DOHH2 (cell line): ENCODE results near the gene IQCC.

Experiments used
- H3F3A ChIP-seq: fragments of 200-600 bp; sonication (generic), shearing (Covaris generic); 2 replicates; pipeline ENCODE4 v1.6.0; 2016; ENCODE audit warnings: antibody characterized with exemption, mild to moderate bottlenecking; ENCODE audit not compliant: control insufficient read depth, insufficient read depth
- H3K27ac ChIP-seq: fragments of 200-600 bp; sonication (generic); 2 replicates; pipeline ENCODE4 v1.5.1; 2014; ENCODE audit warnings: low read depth, mild to moderate bottlenecking, low read length, moderate library complexity
- H3K27me3 ChIP-seq: fragments of 200-600 bp; sonication (generic); 2 replicates; pipeline ENCODE4 v1.6.1; 2014; ENCODE audit warnings: mild to moderate bottlenecking, low read length, mixed read lengths; ENCODE audit not compliant: control insufficient read depth
- H3K36me3 ChIP-seq: fragments of 200-600 bp; sonication (generic); 2 replicates; pipeline ENCODE4 v1.6.1; 2014; ENCODE audit warnings: mild to moderate bottlenecking, low read length, moderate library complexity, mixed read lengths; ENCODE audit not compliant: control insufficient read depth
- H3K4me1 ChIP-seq: fragments of 200-600 bp; sonication (generic); 2 replicates; pipeline ENCODE4 v1.6.1; 2014; ENCODE audit warnings: mild to moderate bottlenecking, low read length, mixed read lengths; ENCODE audit not compliant: control insufficient read depth
- H3K4me2 ChIP-seq: fragments of 200-600 bp; sonication (generic); 2 replicates; pipeline ENCODE4 v1.6.0; 2014; ENCODE audit warnings: mild to moderate bottlenecking, low read length, moderate library complexity
- H3K4me3 ChIP-seq: fragments of 200-600 bp; sonication (generic); 2 replicates; pipeline ENCODE4 v1.5.1; 2014; ENCODE audit warnings: mild to moderate bottlenecking, low read length, mixed read lengths
- H3K79me2 ChIP-seq: fragments of 200-600 bp; sonication (generic); 2 replicates; pipeline ENCODE4 v1.6.1; 2014; ENCODE audit warnings: mild to moderate bottlenecking, low read length, mixed read lengths; ENCODE audit not compliant: control insufficient read depth
- H3K9me2 ChIP-seq: fragments of 200-600 bp; sonication (generic); replicated peaks from 2 replicates; pipeline ENCODE4 v1.6.1; 2014; ENCODE audit warnings: mild to moderate bottlenecking, low read length, mixed read lengths; ENCODE audit not compliant: control insufficient read depth
- H3K9me3 ChIP-seq: fragments of 200-600 bp; sonication (generic); 2 replicates; pipeline ENCODE4 v1.6.1; 2014; ENCODE audit warnings: antibody characterized with exemption, low read length, mixed read lengths; ENCODE audit not compliant: control insufficient read depth, insufficient read depth
- H4K20me1 ChIP-seq: fragments of 200-600 bp; sonication (generic); 2 replicates; pipeline ENCODE4 v1.6.0; 2014; ENCODE audit warnings: low read depth, mild to moderate bottlenecking, antibody characterized with exemption, low read length, moderate library complexity; ENCODE audit not compliant: control insufficient read depth, insufficient read depth
- EZH2phosphoT487 ChIP-seq: fragments of 200-600 bp; sonication (generic); IDR thresholded peaks from 2 replicates; pipeline ENCODE4 v1.6.1; 2017; ENCODE audit warnings: borderline replicate concordance, mild to moderate bottlenecking, antibody characterized with exemption, low read length, moderate library complexity, mixed read lengths
- TF ChIP-seq, protein P1 (sequence below): fragments of 200-600 bp; sonication (generic); IDR thresholded peaks from one replicate; pipeline ENCODE4 v1.5.1; 2014; ENCODE audit warnings: antibody characterized with exemption, mild to moderate bottlenecking, low read depth, low read length; ENCODE audit not compliant: poor library complexity, severe bottlenecking

Gene IQCC

DNA sequence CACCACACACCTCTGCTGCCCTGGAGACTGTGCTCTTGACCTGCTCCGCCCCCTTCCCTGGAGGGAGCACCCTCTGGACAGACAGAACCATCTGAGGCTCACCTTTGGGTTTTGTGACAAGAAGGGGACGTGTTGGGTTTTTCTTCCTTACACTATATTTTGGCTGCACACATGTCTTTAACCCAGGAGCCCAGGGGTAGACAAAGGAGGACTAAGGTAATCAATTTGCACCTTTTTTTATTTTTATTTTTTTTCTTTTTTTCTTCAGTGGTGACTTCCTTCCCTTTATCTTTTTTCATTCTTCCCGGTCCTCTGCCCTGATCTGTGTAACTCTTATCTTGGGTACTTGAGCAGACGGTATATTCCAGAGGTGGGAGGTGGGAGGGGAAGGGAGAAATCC, 34.5 kb upstream of the IQCC start:
- Histone ChIP-seq H3K4me1 (no peaks in the 10 kb centered on the region), H3F3A (no peaks in the 10 kb centered on the region), H3K9me2 (no peaks in the 10 kb centered on the region), H3K27ac (no peak overlapping the region), H3K9me3 (no peaks in the 10 kb centered on the region), H3K36me3 (peaks cover 59% of the 10 kb centered on the region), H3K27me3 (no peaks in the 10 kb centered on the region), H3K4me2 (no peak overlapping the region), H3K4me3 (no peak overlapping the region), H3K79me2 (no peaks in the 10 kb centered on the region), H4K20me1 (no peaks in the 10 kb centered on the region)
- TF ChIP-seq, protein P1, sequence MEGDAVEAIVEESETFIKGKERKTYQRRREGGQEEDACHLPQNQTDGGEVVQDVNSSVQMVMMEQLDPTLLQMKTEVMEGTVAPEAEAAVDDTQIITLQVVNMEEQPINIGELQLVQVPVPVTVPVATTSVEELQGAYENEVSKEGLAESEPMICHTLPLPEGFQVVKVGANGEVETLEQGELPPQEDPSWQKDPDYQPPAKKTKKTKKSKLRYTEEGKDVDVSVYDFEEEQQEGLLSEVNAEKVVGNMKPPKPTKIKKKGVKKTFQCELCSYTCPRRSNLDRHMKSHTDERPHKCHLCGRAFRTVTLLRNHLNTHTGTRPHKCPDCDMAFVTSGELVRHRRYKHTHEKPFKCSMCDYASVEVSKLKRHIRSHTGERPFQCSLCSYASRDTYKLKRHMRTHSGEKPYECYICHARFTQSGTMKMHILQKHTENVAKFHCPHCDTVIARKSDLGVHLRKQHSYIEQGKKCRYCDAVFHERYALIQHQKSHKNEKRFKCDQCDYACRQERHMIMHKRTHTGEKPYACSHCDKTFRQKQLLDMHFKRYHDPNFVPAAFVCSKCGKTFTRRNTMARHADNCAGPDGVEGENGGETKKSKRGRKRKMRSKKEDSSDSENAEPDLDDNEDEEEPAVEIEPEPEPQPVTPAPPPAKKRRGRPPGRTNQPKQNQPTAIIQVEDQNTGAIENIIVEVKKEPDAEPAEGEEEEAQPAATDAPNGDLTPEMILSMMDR: no peak
- no peak for TF ChIP-seq EZH2phosphoT487

DNA sequence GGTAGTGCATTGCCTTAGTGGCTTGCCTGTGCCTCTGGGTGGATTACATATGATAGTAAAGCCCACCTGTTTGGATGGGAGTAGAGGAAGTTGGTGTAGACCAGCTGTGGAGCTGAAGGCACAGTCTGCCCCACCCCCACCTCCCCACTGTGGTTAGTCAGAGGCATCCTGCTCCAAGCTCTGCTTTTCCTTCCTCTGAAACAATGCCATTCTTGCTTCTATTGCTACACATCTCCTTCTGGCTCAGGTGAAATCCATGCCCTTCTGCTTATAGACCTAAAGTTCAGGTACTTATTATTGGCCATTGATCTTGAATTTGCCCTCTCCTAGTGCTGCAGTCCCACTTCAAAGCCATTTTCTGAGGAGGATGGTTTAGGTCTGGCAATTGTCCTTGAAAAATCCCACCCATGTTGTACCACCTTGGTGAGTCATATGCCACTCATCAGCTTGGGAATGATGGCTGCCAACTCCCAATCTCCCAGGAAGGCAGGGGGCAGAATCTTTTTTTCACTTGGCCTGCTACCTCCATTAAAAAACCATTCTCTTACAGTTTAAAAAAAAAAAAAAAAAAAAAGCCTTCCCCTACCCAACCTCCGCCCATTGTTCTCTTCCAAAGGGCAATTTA, 32.7 kb upstream of the IQCC start:
- Histone ChIP-seq H3K9me3 (no peaks in the 10 kb centered on the region), H3K4me1 (no peaks in the 10 kb centered on the region), H3K4me3 (no peak overlapping the region), H4K20me1 (no peaks in the 10 kb centered on the region), H3K27me3 (no peaks in the 10 kb centered on the region), H3F3A (peaks cover 4% of the 10 kb centered on the region; the same call in 1 of the 2 replicates), H3K4me2 (no peak overlapping the region), H3K79me2 (no peaks in the 10 kb centered on the region), H3K27ac (no peak overlapping the region), H3K36me3 (peaks cover 48% of the 10 kb centered on the region), H3K9me2 (no peaks in the 10 kb centered on the region)
- TF ChIP-seq, protein P1: no peak
- TF ChIP-seq EZH2phosphoT487: no peak

DNA sequence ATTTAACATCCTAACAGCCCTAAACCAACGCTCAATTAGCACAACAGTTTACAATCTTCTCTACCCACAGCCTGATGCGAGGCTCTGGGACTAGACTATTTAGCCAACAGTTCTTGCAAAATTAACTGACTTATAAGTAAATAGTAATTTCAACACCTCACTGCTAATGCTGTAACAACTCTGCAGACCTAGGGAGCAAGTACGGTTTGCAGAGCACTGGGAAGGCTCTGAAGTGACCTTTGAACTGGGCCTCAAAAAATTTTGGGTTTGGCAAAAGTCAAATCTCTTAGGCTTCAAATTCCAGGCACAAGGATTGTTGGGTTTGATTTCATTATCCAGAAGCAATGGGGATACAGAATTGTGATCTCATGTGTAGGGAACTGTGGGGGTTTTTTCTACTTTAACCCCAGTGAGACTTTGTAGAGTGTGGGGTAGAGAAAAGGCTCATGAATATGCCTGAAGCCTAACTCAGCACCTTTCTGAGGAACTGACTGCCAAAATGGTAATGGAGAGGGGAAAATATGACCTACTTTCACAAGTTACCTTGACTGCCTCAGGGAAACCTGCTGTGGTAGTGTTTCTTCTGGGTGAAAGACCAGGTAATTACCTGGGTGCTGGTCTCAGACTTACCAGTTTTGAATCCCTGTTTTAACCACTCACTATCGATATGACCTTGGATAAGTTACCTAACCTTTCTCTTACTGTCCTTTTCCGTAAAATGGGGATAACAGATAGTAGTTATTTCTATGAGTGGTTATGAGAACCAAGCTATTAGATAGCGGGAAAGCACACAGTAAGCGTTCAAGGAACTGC, 26.9 kb upstream of the IQCC start:
- Histone ChIP-seq H3K4me3 (peak overlapping the region; percentile 87), H3F3A (peaks cover 17% of the 10 kb centered on the region), H4K20me1 (peaks cover 3% of the 10 kb centered on the region; the same call in 1 of the 2 replicates), H3K9me3 (no peaks in the 10 kb centered on the region), H3K4me2 (peak overlapping the region; percentile 97), H3K36me3 (peaks cover 35% of the 10 kb centered on the region), H3K27me3 (no peaks in the 10 kb centered on the region), H3K27ac (peak overlapping the region; percentile 73), H3K4me1 (peaks cover 32% of the 10 kb centered on the region), H3K9me2 (no peaks in the 10 kb centered on the region), H3K79me2 (peaks cover 36% of the 10 kb centered on the region)
- TF ChIP-seq, protein P1: no peak
- TF ChIP-seq EZH2phosphoT487: no peak
